Brain pericyte (primary cell): ENCODE data around the gene PRRC2C.
"Not testable (repeated sequence)": the region's sequence is repeated elsewhere in the genome, so short reads cannot be mapped to it uniquely, and the experiment has no call there.

Experiments
- DNase-seq: peaks from one replicate; pipeline ENCODE4 v3.0.0-alpha.2; 2012; ENCODE audit warnings: low read depth, low spot score

Gene PRRC2C

DNA sequence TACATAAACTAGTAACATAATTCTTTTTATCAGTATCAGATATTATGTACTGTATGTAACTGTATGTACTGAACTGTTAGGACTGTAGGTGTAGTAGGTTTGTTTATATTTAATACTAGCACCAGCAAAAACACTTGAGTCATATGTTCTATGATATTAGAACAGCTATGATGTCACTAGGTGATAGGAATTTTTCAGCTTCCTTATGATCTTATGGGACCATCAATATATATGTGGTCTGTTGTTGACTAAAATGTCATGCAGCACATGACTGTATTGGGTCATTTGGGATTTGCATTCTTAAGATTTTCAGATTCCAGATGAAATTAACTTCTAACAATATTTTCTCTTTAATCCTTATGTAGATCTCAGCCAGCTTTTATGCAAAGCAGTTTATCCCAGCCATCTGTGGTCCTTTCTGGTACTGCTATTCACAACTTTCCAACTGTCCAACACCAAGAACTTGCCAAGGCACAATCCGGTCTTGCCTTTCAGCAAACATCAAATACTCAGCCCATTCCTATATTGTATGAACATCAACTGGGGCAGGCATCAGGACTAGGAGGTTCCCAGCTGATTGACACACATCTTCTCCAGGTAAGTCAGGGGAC is 98.4 kb downstream of the PRRC2C start:
- no peak for DNase-seq

DNA sequence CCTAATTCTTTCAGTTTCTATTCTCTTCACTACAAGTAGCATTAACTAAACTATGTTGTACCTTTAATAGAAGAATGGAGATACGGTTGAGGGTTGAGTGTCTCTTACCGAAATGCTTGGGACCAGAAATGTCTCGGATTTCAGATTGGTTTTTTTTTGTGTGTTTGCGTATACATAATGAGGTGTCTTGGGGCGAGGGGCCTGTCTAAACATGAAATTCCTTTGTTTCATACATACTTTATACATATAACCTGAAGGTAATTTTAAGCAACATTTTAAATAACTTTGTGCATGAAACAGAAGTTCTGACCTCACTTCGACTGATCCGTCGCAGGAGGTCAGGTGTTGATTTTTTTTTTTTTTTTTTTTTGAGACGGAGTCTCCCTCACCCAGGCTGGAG is 100.4 kb downstream of the PRRC2C start:
- DNase-seq, result no peak

DNA sequence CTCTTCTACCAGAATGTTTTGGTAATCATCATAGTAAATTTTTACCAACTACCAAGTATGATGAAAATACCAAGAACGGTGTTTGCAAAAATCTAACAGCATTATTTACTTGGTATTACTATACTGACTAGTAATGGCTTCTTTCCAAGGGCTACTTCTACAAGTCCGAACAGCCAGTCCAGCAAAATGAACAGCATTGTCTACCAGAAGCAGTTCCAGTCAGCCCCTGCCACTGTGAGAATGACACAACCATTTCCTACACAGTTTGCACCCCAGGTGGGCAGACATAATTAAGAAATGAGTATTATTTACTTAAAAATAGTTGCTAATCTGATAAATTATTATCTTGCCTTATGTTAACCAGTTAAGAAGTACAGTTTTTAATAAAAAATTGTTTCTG is 102.9 kb downstream of the PRRC2C start:
- DNase-seq, result no peak

DNA sequence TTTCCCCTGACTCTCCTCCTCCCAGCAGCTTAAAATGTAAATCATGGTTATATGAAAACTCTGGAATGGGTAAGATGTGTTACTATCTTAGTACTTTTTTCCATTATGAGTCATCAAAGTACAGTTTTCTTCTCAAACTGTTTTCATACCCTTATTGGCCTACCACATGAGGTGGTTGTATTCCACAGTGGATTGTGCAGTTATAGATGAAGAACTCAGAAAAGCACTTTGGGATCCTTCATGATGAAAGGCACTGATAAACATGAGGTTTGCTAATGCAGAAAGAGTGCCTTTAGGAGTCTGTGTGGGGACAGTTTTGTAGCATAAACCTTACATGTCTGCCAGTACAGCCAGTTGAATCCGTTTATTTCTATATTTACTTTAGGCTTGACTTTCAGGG is 104.7 kb downstream of the PRRC2C start:
- no peak for DNase-seq

DNA sequence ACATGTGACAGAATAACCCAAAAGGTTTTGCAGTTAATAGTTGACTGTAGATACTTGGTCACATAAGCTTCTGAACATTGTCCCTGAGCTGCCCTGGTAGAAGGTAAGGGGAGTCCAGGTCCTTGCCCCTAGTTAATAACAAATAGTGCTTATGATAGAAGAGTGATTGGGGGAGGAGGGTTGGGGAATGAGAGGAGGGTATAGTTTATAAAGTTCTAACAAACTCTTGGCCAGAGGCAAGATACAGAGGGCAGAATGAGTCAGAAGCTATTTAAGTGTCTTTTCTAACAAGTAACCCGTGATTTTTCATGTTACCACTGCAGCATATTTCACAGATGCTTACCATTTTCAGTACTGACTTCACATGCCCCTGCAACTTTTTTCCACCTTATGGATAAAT is 110.0 kb downstream of the PRRC2C start:
- no peak for DNase-seq

DNA sequence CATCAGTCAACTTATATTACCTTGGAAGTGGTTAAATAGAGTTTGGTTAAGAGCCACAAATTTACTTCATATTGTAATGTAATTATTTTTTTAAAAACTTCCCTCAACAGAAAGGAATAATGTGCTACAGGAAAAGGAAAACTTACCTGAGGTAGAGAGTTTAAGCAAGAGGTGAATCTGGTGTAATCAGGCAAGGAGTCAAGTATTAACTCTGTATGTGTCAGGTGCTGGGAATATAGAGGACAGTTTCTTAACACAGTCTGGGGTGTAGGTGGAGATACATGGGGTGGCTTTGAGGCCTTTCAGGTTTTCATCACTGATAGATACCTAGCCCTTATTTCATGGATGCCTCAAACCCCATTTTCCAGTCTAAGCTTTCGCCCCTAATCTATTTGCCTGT is 110.8 kb downstream of the PRRC2C start:
- no peak for DNase-seq

DNA sequence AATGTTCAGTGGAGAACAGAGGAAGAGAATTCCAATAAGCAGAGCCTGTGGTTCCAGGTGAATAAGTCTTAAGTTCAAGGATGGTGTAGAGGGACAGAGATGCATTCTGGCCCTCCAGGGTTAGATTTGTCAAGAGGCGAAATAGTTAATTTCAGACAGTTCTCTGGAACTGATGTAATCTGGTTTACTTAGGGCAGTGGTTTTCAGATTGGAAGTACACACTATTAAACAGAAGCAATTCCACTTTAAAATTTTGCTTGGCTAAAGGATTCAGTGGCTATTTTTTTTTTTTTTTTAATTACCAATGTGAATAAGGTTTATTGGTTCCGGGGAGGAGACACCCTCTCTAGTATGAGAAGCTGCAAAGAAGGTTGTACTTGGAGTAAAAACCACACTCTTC is 111.4 kb downstream of the PRRC2C start:
- DNase-seq, result no peak

DNA sequence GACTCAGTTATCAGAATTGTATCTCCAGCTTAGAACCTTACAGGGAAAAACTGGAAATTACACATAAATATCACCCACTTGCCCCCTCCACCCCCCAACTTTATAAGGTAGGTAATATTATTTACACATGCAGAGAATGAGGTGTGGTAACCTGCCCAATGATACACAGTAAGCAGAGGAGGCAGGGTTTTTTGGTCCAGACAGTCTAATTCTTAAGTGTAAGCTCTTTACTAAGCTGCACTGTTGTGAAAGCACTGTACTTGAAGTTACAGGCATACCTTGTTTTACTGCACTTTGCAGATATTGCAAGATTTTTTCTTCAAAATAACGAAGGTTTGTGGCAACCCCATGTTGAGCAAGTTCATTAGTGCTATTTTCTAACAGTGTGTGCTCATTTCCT is 111.9 kb downstream of the PRRC2C start:
- DNase-seq, result no peak

DNA sequence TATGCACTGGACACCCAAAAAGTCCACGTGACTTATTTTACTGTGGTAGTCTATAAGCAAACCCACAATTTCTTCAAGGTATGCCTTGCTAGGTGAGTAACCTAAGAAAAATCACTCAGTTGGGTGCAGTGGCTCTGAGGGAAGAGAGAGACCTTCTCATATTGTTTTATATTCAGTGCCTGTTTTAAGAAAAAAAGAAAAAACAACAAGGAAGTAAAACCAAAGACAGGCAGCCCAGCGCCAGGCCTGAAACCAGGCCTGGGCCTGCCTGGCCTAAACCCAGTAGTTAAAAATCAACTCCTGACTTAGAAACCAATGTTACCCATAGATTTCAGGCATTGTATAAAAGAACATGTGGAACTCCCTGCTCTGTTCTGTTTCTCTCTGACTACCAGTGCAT is 115.0 kb downstream of the PRRC2C start:
- DNase-seq, result not testable (repeated sequence)

DNA sequence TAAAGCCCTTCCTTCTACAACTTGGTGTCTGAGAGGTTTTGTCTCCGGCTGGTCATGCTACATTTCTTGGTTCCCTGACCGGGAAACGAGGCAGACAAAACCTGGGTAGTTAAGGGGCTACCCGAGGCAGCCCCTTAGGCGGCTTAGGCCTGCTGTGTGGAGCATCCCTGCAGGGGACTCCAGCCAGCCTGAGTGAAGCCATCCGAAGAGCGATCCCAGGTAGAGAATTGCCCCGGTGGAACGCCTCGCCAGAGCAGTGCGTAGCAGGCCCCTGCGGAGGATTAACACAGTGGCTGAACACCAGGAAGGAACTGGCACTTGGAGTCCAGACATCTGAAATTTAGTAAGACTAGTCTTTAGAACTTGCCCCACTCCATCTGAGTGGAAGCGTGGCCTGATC is 115.5 kb downstream of the PRRC2C start:
- no peak for DNase-seq

DNA sequence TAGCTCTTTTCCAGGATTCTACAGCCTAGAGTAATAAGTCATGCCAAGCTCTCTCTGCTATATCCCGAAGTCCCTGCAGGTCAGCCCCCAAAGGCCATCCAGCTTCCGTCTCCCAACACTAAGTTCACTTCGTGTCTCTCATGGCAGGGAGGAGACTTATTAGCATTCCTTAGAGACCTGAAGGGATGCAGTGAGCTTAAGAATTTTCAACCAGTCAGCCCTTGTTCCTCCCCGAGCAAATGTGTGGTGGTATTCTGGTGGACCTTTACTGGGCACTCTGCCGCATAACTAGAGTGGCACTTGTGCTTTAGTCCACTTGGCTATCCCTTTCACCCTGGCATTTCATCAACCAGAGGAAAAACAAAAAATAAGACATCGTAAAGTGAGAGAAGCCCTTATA is 117.7 kb downstream of the PRRC2C start:
- not testable (repeated sequence) for DNase-seq

DNA sequence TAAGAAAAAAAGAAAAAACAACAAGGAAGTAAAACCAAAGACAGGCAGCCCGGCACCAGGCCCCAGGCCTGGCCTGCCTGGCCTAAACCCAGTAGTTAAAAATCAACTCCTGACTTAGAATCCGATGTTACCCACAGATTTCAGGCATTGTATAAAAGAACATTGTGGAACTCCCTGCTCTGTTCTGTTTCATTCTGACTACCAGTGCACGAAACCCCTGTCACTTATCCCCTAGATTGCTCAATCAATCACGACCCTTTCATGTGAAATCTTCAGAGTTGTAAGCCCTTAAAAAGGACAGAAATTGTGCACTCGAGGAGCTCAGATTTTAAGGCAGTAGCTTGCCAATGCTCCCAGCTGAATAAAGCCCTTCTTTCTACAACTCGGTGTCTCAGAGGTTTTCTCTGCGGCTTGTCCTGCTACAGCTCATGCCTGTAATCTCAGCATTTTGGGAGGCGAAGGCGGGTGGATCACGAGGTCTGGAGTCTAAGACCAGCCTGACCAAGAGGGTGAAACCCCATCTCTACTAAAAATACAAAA is 121.1 kb downstream of the PRRC2C start:
- no peak for DNase-seq

DNA sequence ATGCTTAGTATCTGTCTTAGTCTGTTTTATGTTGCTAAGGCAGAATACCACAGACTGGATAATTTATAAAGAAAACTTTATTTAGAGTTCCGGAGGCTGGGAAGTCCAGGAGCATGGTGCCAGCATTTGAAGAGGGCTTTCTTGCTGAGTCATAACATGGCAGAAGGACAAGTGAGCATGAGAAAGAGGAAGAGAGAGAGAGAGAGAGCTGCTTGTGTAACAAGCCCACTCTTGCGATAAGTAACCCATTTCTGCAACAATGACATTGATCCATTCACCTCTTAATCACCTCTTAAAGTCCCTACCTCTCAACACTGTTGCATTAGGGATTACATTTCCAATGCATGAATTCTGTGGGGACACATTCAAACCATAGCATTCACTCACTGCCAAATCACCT is 125.1 kb downstream of the PRRC2C start:
- no peak for DNase-seq

DNA sequence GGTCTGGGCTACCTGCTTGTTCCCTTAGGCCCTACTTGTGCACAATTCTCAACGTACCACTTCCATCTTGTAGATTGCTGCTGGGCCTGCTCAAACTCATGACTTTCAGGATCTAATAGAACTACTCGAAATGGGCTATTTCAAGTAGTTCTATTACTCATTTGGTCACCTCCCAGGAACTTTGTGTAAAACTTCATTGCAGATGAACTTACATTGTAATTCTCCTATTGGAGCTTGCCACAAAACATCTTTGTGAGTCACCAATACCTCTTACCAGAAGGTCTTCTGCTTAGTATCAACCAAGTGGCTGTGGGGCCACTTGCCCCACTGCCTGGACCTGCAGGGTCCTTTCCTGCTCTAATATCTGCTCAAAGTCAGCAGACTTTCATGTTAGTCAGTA is 126.0 kb downstream of the PRRC2C start:
- DNase-seq, result no peak

DNA sequence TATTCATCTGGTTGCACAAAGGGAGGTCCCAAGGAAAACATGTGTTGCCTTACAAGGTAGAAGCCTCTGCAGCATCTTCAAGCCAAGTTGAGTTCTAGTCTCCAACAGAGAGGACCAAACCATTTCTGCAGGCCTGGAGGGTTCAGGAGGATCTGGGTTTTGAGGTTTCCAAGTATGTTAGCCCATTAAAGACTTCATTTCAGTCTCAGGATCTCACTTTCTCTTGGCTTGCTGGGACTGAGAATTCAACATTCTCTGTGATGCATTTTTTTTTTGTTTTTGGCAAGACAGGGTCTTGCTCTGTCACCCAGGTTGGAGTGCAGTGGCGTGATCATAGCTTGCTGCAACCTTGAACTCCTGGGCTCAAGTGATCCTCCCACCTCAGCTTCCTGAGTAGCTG is 128.0 kb downstream of the PRRC2C start:
- no peak for DNase-seq

DNA sequence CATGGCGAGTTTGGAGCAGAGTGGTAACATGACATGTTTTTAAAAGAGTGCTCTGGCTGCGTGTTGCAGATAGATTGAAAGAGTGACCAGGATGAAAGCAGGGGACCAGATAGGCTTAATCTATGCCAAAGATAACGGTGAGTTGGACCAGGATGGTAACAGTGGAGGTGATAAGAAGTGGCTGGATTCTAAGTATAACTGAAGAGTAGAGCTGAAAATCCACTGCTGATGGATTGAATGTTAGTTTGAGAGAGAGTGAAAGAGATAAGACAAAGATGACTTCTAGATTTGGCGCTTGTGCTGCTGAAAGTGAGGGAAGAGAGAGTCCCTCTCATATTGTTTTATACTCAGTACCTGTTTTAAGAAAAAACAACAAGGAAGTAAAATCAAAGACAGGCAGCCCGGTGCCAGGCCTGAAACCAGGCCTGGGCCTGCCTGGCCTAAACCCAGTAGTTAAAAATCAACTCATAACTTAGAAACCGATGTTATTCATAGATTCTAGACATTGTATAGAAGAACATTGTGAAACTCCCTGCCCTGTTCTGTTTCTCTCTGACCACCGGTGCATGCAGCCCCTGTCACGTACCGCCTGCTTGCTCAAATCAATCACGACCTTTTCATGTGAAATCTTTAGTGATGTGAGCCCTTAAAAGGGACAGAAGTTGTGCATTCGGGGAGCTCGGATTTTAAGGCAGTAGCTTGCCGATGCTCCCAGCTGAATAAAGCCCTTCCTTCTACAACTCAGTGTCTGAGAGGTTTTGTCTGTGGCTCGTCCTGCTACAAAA is 130.0 kb downstream of the PRRC2C start:
- not testable (repeated sequence) for DNase-seq

DNA sequence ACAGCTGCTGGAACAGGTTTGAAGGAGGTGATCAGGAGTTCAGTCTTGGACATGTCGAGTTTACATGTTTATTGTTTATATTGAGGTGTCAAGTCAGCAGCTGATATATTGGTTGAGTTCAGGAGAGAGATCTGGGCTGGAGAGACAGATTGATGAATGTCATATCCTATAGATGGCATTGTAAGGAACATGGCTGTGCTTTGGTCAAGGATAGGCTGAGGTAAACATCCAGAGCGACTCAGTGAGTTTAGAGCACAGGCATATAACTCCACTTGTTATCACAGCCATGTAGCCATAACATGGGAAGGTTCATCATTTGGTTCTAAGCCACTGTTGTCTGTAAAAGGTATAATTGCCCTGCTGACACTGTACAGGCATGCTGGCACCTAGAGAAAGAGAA is 131.3 kb downstream of the PRRC2C start:
- DNase-seq, result no peak

DNA sequence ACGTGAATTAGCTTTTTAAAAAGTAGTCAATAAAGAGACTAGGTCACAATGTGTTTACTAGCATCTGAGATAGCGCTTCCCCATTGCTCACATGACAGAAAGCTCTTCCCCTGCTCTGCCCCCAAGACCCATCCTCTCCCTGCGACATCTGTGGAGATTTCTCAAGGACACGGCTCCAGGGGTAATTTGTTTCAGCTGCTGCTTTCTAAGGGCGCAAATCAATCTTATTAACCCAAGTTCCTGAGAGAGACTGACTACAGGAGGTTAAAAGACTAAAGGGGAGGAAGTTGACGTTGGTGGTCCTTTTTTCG is 136.8 kb downstream of the PRRC2C start, which contains the start of gene MYOCOS:
Gene MYOCOS, plus strand, starts transcription at position 92 of the 311 bp plus-strand sequence. CDS start 1,641 bp downstream, outside the sequence.
- DNase-seq, result no peak

DNA sequence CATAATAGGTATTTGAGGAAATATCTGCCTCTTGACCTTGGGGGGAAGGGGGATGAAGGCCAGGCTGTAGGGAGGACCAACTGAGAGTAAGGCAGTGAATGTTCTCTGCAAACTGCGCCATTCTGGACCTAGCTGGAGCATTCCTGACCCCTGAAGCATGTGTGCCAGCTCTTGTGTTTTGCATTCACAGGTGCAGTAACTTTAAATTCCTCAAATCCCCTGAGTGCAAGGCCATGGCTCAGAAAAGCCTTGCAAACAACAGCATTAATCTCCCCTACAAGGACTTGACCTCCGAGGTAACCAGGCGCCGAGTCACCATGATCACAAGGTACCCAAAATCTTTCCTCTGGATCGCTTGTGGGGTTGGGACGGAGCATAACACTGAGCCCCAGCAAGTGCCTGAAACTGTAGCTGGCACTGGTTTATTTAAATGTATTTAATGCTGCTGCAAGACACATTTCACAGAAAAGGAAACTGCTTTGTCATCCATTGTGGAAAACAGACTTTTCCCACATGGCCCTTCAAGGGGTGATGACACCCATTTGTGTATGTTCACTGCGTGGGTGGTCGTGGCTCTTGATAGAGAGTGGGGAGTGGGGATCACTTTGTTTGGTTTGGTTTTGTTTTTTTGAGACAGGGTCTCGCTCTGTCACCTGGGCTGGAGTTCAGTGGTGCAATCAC is 138.5 kb downstream of the PRRC2C start:
- DNase-seq, result no peak

DNA sequence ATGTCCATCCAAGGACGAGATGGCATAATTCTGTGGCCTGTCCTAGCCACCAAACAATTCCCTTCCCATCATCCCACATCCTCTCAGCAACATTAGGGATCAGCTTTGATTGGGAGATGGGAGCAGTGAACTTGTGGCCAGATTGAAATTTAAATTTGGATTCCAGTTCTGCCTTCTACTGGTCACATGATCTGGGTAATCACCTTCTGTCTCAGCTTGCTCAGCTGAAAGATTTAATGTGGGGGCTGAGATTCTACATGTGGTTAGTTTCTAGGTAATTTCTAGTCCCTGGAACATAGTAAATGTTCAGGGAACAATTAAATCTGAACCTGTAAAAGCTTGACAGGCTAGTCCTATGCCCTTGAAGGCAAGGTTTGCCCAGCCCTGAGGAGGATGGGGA is 139.9 kb downstream of the PRRC2C start:
- no peak for DNase-seq

DNA sequence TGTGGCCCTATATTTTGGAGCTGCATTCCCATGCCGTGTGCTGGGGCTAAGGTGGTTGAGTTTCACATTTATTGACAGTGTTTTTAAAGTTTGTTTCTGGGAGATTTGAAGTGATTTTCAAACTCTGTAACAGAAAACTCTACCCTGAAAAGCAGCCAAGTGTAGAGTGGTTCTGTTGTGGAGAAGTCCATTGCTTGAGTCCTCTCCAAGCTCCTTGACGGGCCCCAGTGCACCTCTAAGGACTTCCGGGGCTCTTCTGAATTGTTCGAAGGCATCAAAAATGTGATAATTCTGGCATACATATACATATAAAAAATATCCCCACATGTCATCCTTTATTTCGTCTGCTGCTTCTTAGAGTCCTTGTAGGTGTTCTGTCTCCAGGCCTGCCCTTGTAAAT is 141.7 kb downstream of the PRRC2C start:
- no peak for DNase-seq

DNA sequence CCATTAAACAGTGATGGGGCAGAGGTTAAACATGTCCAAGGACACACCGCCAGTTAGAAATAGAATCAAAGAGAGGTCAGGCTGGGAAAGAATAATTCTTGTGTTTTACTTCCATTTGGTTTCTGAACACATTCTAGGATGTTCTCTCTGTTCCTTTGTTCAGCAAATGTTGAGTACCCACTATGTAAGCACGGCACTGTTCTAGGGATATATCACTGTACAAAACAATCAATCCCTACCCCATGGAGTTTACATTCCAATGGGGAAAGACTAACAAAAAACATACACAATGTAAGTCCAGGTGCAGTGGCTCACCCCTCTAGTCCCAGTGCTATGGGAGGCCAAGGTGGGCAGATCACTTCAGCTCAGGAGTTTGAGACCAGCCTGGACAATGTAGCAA is 142.9 kb downstream of the PRRC2C start:
- DNase-seq, result no peak

DNA sequence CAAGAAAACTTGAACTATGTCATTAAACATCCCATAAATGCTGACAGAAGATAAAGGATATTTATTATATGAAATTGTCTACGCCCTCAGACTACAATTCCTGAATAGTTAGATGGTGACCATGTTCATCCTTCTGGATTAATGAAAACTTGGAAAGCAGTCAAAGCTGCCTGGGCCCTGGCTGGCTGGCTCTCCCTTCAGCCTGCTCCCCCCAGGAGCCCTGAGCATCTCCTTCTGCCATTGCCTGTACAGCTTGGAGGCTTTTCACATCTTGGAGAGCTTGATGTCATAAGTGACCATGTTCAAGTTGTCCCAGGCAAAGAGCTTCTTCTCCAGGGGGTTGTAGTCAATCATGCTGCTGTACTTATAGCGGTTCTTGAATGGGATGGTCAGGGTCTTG is 150.3 kb downstream of the PRRC2C start:
- no peak for DNase-seq
